ENCODE results near the gene RAB11FIP4.
"Not testable (repeated sequence)": the region's sequence is repeated elsewhere in the genome, so short reads cannot be mapped to it uniquely, and the experiment has no call there.

RAB11FIP4 gene, protein sequence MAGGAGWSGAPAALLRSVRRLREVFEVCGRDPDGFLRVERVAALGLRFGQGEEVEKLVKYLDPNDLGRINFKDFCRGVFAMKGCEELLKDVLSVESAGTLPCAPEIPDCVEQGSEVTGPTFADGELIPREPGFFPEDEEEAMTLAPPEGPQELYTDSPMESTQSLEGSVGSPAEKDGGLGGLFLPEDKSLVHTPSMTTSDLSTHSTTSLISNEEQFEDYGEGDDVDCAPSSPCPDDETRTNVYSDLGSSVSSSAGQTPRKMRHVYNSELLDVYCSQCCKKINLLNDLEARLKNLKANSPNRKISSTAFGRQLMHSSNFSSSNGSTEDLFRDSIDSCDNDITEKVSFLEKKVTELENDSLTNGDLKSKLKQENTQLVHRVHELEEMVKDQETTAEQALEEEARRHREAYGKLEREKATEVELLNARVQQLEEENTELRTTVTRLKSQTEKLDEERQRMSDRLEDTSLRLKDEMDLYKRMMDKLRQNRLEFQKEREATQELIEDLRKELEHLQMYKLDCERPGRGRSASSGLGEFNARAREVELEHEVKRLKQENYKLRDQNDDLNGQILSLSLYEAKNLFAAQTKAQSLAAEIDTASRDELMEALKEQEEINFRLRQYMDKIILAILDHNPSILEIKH

DNA sequence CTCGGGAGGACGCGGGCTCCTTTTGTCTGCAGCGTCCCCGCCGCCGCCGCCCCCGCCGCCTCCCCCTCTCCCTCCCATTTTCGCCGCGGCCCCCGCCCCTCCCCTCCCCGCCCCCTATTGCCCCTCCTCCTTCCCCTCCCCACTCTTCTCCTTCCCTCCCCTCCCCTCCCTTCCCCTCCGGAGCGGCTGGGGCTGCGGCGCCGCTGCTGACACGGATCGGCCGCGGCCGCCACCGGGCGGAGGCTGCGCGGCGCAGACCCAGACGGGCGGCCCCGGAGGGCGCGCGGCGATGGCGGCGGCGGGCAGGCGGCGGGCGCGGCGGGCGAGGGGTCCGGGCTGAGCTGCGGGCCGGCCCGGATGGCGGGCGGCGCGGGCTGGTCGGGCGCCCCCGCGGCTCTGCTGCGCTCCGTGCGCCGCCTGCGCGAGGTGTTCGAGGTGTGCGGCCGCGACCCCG lies at the start of gene RAB11FIP4:
RAB11FIP4 (plus strand) TSS at position 180 of the 454 bp plus-strand sequence; CDS start at position 358, 178 bp downstream.
- ChIA-PET CTCF (no interaction called here), POLR2A (no interaction called here)
- no peak for TF ChIP-seq CTCF (IDR thresholded peaks at IDR 0.05; ENCODE audit: control extremely low read depth, extremely low read depth, low read depth, missing control alignments)
- no peak for DNase-seq (ENCODE audit: extremely low spot score)

- not testable (repeated sequence) for DNase-seq (ENCODE audit: extremely low spot score)
- ChIA-PET CTCF (interaction anchor here (1.3 kb wide), 1 partner anchor 15 kb away, joined by 3 read pairs; no protein-coding TSS in a partner anchor), POLR2A (interaction anchor here (0.5 kb wide), 1 partner anchor 989 kb away, joined by 3 read pairs; no protein-coding TSS in a partner anchor)
These were observed 46.2 kb upstream of the RAB11FIP4 start for GRCh38 chr17:31345191-31345747.

GRCh38 chr17:31349454-31349853 lies 42.0 kb upstream of the RAB11FIP4 start:
- POLR2A ChIA-PET, result no interaction called here
- CTCF ChIA-PET, result interaction anchor here (1.0 kb wide), 1 partner anchor 9 kb away, joined by 4 read pairs; no protein-coding TSS in a partner anchor
- TF ChIP-seq CTCF (IDR thresholded peaks at IDR 0.05; ENCODE audit: control extremely low read depth, extremely low read depth, low read depth, missing control alignments), result no peak
- DNase-seq (ENCODE audit: extremely low spot score), result no peak

- ChIA-PET CTCF (interaction anchor here (1.1 to 2.1 kb wide), 4 partner anchors 12 to 139 kb away, joined by 3 to 8 read pairs (median 4); no protein-coding TSS in a partner anchor), POLR2A (no interaction called here)
- no peak for DNase-seq (ENCODE audit: extremely low spot score)
- no peak for TF ChIP-seq CTCF (IDR thresholded peaks at IDR 0.05; ENCODE audit: control extremely low read depth, extremely low read depth, low read depth, missing control alignments)
These were observed 35.5 kb upstream of the RAB11FIP4 start for GRCh38 chr17:31355935-31356334.

GRCh38 chr17:31357091-31357490 lies 34.4 kb upstream of the RAB11FIP4 start:
- ChIA-PET POLR2A (no interaction called here), CTCF (interaction anchor here (2.1 kb wide), 1 partner anchor 10 kb away, joined by 8 read pairs; no protein-coding TSS in a partner anchor)
- no peak for DNase-seq (ENCODE audit: extremely low spot score)
- no peak for TF ChIP-seq CTCF (IDR thresholded peaks at IDR 0.05; ENCODE audit: control extremely low read depth, extremely low read depth, low read depth, missing control alignments)

DNA sequence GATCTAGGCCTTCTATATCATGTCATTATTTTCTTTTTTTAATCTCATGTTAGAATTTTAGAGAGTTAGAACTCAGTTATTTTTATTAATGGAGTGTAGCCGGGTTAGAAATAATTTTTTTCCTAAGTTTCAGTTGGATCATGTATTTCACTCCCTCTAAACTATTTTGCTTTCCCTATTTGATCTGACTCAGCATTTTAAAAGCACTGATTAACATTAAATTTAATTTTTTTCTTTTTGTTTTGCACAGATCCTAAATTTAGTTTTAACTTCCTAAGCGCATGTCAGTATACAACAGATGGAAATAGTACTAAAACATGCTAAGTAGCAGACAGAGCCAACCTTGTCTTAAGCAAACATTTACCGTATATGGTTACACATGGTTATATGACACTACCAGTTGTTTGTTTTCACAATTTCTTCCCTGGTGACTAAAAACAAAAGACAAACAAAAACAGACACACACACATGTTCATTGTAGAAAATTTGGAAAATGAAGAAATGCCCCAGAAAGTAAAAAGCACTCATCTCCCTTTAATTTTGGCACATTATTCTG lies 33.6 kb upstream of the RAB11FIP4 start:
- ChIA-PET CTCF (no interaction called here), POLR2A (no interaction called here)
- DNase-seq (ENCODE audit: extremely low spot score), result no peak
- TF ChIP-seq CTCF (IDR thresholded peaks at IDR 0.05; ENCODE audit: control extremely low read depth, extremely low read depth, low read depth, missing control alignments), result no peak
